Measurements from ENCODE around the gene FKBP4. TPM values are rescaled to one million over a fixed set of nuclear protein-coding genes. Genes with fewer than 3 reads are reported as not detected.

FKBP4 gene
- total RNA-seq, 4 donors from 2014 or later = 29.6 to 86.5 (median 45.1) TPM

- no peak for ATAC-seq (ENCODE audit: low FRiP score)
- no peak for TF ChIP-seq CTCF (IDR thresholded peaks at IDR 0.05)
Observed at GRCh38 chr12:2835691-2836403, 41.1 kb downstream of the FKBP4 start.

GRCh38 chr12:2836574-2836973, 41.8 kb downstream of the FKBP4 start:
- ATAC-seq (ENCODE audit: low FRiP score) = no peak

More at GRCh38 chr12:2835691-2836403, 41.1 kb downstream of the FKBP4 start:
- no peak for DNase-seq (ENCODE audit: low spot score)

GRCh38 chr12:2841056-2841650, 46.4 kb downstream of the FKBP4 start:
- no peak for TF ChIP-seq CTCF (IDR thresholded peaks at IDR 0.05)
- DNase-seq (ENCODE audit: low spot score) (no peak), ATAC-seq (ENCODE audit: low FRiP score) (no peak)

More at GRCh38 chr12:2836574-2836973, 41.8 kb downstream of the FKBP4 start:
- DNase-seq (ENCODE audit: low spot score) = no peak
- TF ChIP-seq CTCF (IDR thresholded peaks at IDR 0.05) = no peak

- TF ChIP-seq CTCF (IDR thresholded peaks at IDR 0.05) = no peak
- no peak for ATAC-seq (ENCODE audit: low FRiP score)
- no peak for DNase-seq (ENCODE audit: low spot score)
Observed at GRCh38 chr12:2842948-2843347, 48.2 kb downstream of the FKBP4 start.

GRCh38 chr12:2844786-2845185, 50.0 kb downstream of the FKBP4 start:
- DNase-seq (ENCODE audit: low spot score) (no peak), ATAC-seq (ENCODE audit: low FRiP score) (no peak)
- no peak for TF ChIP-seq CTCF (IDR thresholded peaks at IDR 0.05)

- DNase-seq (ENCODE audit: low spot score) (no peak), ATAC-seq (ENCODE audit: low FRiP score) (no peak)
- TF ChIP-seq CTCF (IDR thresholded peaks at IDR 0.05) = no peak
Observed at GRCh38 chr12:2845280-2845679, 50.5 kb downstream of the FKBP4 start.

GRCh38 chr12:2851931-2852330, 57.2 kb downstream of the FKBP4 start:
- DNase-seq (ENCODE audit: low spot score) = no peak
- TF ChIP-seq CTCF (IDR thresholded peaks at IDR 0.05) = no peak
- ATAC-seq (ENCODE audit: low FRiP score) = no peak
